Measurements from ENCODE around the gene RNU1-3.
"Not testable (repeated sequence)": the region's sequence is repeated elsewhere in the genome, so short reads cannot be mapped to it uniquely, and the experiment has no call there.

GRCh38 chr1:16626409-16626983 is 40.3 kb downstream of the RNU1-3 start:
- not testable (repeated sequence) for TF ChIP-seq PBX2 (CRISPR knock-in tag; IDR thresholded peaks at IDR 0.05; ENCODE audit: low read depth); PBX2 (tag; conservative IDR thresholded peaks at IDR 0.05; ENCODE audit: low read depth); PCBP1 (IDR thresholded peaks at IDR 0.05; ENCODE audit: low read depth, low read length, poor library complexity, severe bottlenecking)
